SK-N-SH treated with all-trans-retinoic acid at 6 μM for 48 hours (cell line): Measurements from ENCODE around the gene RALGAPA1.

Experiments used
- ARNTL ChIP-seq: fragments of 450-650 bp; formaldehyde crosslinking; IDR thresholded peaks from 2 replicates; pipeline ENCODE4 v1.5.0; 2020; ENCODE audit warnings: low read depth, mild to moderate bottlenecking, moderate library complexity, borderline replicate concordance
- CSRNP3 ChIP-seq: fragments of 250-450 bp; sonication (Bioruptor Pico); IDR thresholded peaks from 2 replicates; pipeline ENCODE4 v1.5.1; 2021; ENCODE audit warnings: mild to moderate bottlenecking, moderate library complexity
- PATZ1 ChIP-seq: fragments of 250-450 bp; sonication (Bioruptor Pico); IDR thresholded peaks from 2 replicates; pipeline ENCODE4 v1.8.0; 2020; ENCODE audit warnings: mild to moderate bottlenecking, moderate library complexity, borderline replicate concordance
- RARB ChIP-seq: fragments of 250-450 bp; sonication (Bioruptor Pico); IDR thresholded peaks from 2 replicates; pipeline ENCODE4 v1.8.0; 2021; ENCODE audit warnings: mild to moderate bottlenecking, moderate library complexity
- TOX ChIP-seq: fragments of 250-450 bp; sonication (Bioruptor Pico); IDR thresholded peaks from 2 replicates; pipeline ENCODE4 v1.8.0; 2021; ENCODE audit warnings: mild to moderate bottlenecking, moderate library complexity, borderline replicate concordance
- TSHZ2 ChIP-seq: fragments of 250-450 bp; sonication (Bioruptor Pico); IDR thresholded peaks from 2 replicates; pipeline ENCODE4 v1.5.0; 2020; ENCODE audit warnings: mild to moderate bottlenecking, moderate library complexity
- ZFP30 ChIP-seq: fragments of 450-650 bp; formaldehyde crosslinking; IDR thresholded peaks from 2 replicates; pipeline ENCODE4 v1.5.0; 2022; ENCODE audit warnings: mild to moderate bottlenecking, moderate library complexity
- ZNF8 ChIP-seq: fragments of 450-650 bp; formaldehyde crosslinking; IDR thresholded peaks from 2 replicates; pipeline ENCODE4 v1.5.0; 2020; ENCODE audit warnings: mild to moderate bottlenecking, moderate library complexity

GRCh38 chr14:35750202-35750904 lies 58.7 kb downstream of the RALGAPA1 start:
- no peak for TF ChIP-seq RARB (CRISPR knock-in tag)
- no peak for TF ChIP-seq ZNF8 (CRISPR knock-in tag)
- no peak for TF ChIP-seq PATZ1 (CRISPR knock-in tag)
- TF ChIP-seq TSHZ2 (CRISPR knock-in tag): no peak
- TF ChIP-seq ARNTL (CRISPR knock-in tag): no peak
- no peak for TF ChIP-seq CSRNP3 (CRISPR knock-in tag)
- no peak for TF ChIP-seq ZFP30 (CRISPR knock-in tag)
- no peak for TF ChIP-seq TOX
